HL-60 (cell line): Measurements from ENCODE around the gene NOP16.

ENCODE experiments used
- CTCF ChIP-seq: IDR thresholded peaks from one replicate; pipeline ENCODE4 v1.5.1; 2011; ENCODE audit warnings: low read length, control low read depth, inconsistent platforms; ENCODE audit not compliant: insufficient read depth
- GABPA ChIP-seq: IDR thresholded peaks from 2 replicates; pipeline ENCODE4 v1.6.1; 2012; ENCODE audit warnings: low read depth
- POLR2AphosphoS5 ChIP-seq: IDR thresholded peaks from 2 replicates; pipeline ENCODE4 v1.6.1; 2012; ENCODE audit warnings: low read depth
- REST ChIP-seq: IDR thresholded peaks from 2 replicates; pipeline ENCODE4 v1.6.1; 2012; ENCODE audit warnings: low read depth; ENCODE audit not compliant: insufficient replicate concordance

DNA sequence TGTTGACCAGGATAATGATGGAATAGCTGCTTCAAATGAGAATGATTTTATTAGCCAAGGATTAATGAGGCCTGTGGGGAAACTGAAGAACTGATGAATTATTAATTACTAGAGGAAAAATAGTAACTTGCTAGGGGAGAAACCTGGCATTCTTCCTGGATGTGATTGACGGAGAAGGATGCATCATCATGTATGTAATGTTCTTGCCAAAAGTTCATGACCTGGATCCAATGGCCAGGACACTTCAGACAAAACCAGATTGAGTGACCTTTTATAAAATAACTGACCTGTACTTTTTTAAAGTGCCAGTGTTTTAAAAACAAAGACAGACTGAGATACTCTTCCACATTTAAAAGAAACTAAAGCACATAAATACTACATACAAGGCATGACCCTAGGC is 50.5 kb downstream of the NOP16 start:
- TF ChIP-seq CTCF (no peak), POLR2AphosphoS5 (no peak), REST (no peak), GABPA (no peak)
